Raji (cell line): ENCODE results near the gene ATP11C.

Source experiments
- POLR2A ChIP-seq: IDR thresholded peaks from 2 replicates; pipeline ENCODE4 v1.6.1; 2011; ENCODE audit warnings: low read depth, low read length, control low read depth; ENCODE audit not compliant: insufficient read depth

ATP11C gene

DNA sequence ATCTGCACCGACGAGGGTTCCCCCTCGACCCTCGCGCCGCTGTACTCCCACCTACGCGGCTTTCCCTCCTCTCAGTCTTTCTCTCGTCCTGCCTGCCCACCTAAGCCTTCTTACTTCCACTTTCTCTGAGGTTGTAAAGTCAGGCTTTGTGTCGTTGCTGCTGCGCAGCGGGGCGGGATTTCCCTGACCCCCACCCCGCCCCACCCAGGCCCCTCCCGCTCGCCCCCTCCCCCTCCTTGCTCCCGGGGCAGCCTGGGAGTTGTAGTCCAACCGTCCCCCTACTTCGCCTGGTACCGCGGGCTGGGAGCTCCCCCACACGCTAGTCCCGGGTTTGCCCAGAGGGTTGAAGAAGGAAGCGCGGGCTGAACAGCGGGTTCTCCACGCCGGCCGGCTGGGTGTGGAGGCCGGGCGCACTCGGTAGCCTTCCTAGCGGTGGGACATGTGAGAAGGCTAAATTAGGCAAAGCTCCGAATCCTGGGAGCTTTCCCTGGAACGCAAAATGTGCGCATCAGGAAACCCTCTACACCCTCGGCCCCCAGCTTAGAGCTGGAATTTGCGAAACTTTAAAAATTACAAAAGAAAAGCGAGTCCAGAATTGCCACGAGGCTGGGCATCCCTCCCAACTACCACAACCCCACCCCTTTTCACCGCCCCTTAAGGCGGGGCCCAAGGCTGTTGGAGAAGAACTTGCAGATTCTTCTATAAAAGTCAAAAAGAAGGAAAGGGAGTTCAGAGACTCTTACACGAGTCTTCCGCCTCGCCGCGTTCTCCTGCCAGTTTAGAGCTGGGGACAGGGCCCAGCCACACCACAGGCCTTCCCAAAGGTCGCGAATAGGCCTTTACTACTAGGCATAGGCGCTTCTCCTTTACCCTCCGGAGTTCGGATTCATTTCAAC, at the start of gene ATP11C:
ATP11C (minus strand) TSS at position 153 of the 896 bp plus-strand sequence. CDS start 1,011 bp downstream, outside the sequence.
- TF ChIP-seq POLR2A: peak; percentile 77

DNA sequence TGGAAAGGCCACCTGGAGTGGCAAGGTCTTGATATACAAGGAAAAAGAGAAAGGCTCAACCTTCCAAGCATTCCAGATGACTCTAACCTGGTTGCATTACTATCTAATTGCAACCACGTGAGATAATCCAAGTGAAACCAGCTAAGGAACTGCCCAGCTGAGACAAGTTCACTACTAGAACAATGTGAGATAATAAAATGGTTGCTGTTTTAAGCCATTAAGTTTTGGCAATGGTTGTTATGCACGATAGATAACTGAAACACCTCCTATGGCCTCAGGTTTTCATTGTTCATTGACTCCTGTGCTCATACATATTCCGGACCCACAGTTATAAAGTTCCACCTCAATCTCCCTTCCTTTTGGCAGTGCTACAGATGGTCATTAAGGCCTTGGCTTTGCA, 41.6 kb upstream of the ATP11C start:
- no peak for TF ChIP-seq POLR2A

DNA sequence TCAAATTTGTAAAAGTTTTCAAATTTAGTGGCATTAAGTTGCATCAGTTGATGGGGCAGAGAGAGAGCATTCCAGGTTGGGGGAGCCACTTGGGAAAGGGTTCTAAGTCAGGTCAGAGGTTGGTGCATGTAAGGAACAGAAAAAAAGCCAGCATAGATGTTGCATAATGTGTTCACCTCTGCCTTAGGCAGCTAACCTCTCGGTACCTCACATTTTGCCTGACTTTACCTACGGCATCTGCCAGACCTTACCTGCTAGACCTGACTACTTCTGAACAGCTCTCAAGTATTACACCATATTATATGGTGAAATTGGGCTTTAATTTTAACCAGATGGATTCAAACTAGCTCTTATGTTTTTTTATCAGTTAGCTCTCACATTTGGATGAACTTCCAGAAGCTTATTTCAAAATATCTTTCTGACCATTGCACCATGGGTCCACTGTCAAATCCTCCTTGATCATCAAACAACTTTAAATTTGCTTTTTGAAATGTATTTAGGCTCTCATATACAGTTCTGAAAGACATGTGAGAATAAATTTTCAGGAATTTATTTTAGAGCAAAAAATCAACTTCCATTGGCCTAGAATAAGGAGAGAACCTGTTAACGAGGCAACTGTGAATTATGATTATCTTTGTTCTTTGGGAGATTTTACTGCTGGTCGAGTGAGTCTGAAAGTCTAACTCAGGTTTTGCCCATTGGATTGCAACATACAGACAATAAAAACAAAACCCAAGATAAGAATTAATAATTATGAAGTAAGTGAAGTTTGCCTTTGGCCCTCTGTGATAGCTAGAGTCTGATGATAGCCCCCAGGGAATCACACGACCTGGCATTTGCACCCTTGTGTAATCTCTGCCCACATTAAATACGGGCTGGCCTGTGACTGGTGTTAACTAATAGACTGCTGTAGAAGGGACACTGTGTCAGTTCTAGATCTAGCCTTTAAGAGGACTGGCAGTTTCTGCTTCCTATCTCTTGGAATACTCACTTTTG, 40.1 kb upstream of the ATP11C start:
- no peak for TF ChIP-seq POLR2A

DNA sequence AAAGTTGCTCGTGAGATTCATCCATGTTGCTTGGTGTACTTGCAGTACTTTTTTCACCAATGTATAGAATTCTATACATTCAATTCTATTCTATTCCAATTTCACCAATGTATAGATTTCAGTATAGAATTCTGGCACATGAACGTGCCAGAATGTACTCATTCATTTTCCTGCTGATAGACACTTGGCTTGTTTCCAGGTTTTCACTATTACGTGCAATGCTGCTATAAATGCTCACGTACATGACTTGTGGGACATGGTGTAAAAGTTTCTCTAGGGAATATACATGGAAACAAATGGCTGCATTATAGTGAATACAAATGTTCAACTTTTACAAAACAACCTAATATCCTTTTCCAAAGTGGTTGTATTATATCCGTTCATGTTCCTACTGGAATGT, 39.3 kb upstream of the ATP11C start:
- no peak for TF ChIP-seq POLR2A

DNA sequence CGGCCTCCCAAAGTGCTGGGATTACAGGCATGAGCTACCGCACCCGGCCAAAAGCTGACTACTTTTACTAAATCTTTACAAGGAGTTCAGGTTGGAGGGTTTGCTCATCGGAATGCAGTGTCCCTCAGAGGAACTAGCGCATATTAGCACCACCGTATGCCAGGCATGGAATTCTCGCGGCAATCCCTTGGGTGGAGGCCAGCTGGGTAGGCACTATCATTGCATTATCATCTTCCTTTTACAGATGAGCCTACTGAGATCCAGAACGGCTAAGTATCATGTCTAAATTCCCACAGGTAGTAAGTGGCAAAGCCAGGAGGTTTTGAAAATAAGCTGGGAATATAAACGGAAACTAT, 38.5 kb upstream of the ATP11C start:
- no peak for TF ChIP-seq POLR2A

DNA sequence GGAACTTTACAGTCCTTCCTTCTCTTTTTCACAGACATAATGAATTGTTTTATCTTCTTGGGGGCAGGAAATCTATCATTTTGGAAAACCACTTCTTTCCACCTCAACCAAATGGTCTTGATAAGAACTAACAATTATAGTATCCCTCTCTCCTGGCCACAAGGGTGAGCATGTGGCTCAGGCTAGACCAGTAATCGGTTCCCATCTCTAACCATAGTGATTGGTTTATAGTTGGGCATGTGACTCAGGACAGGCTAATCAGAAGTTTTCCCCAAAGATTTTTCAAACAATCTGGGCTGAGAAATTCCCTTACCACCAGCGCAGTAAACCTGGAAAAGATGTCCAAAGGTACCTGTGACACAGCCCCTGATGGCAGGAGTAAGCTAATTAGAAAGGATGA, 36.4 kb upstream of the ATP11C start:
- no peak for TF ChIP-seq POLR2A

DNA sequence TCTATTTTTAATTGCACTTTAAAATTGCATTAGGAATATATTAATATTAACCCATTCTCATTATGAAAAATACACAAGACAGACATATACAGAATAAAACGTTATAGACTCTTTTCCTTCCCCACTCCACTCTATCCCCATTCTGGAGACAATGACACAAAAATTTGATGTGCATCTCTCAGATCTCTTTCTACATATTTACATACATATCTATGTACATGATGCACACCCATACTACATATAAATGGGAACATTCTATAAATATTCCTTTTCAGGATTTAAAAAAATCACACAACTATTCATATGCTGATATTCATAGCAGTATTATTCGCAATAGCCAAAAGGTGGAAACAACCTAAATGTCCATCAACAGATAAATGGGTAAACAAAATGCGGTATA, 34.9 kb upstream of the ATP11C start:
- no peak for TF ChIP-seq POLR2A

DNA sequence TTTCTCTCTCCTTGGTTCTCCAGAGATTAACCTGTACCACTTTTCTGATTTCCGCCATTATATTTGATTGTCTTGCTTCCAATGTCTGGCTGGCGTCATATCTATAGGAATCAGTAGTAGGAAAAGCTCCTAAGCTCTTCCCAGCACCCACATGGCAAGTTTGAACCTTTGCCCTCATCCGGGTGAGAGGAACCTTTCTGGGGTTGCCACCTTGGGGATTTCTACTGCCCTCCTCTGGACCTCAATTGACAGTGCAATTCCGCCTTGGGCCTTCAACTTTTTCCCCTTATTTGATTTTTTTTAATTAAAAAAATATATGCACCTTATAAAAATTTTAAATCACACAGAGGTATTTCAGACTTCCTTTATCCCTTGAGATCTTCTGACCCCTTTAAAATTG, 34.4 kb upstream of the ATP11C start:
- TF ChIP-seq POLR2A: no peak

DNA sequence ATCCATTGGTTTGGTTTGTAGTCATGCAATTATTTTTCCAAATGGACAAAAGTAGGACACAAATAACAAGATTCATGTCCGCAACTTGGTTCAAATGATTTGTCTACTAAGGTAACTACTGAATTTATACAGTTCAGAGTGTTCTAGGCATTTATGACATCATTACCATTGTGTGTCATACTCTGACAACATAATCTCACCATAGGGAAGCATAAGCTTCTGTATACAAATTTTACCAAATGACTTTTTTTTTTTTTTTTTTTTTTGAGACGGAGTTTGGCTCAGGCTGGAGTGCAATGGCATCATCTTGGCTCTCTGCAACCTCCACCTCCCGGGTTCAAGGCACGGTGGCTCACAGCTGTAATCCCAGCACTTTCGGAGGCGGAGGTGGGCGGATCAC, 32.6 kb upstream of the ATP11C start, which contains the start of gene CXorf66:
CXorf66 (minus strand) TSS at position 101 of the 400 bp plus-strand sequence; CDS start at position 76, 25 bp downstream.
- no peak for TF ChIP-seq POLR2A

DNA sequence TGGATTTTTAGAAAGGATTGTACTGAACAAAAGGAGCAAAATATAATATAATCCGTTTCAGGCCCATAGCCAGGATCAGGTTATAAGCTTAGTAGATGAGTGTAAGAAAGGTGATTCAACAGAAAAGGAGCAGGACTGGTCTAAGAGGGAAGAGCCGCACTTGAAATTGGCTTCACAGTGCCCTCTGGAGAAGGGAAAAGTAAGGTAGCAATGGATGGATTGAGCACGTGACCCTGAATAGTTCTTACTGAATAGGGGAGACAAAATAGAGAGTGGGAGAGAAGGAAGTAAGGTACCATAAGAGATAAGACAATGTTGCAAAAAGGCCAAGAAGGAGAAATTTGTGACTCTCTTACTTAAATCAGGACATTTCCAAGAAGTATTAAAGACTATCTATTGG, 16.9 kb upstream of the ATP11C start:
- TF ChIP-seq POLR2A: no peak

DNA sequence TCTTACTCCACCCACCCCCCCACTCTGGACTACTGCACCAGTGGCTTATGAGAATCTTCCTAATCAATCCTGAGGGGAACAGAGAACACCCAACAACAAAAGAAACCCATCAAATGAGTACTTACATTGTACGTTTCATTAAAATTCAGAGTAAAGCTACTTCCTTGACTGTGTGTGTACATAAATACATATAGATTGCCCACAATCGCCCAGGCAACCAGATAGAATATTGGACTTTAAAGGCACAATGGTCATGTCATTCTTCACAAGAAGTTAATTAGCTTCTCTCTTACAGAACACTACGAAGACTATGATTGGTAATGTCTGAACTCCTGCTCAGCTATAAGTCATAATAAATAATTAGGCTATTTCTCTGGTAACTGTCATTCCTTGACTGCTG, 12.2 kb upstream of the ATP11C start:
- no peak for TF ChIP-seq POLR2A

DNA sequence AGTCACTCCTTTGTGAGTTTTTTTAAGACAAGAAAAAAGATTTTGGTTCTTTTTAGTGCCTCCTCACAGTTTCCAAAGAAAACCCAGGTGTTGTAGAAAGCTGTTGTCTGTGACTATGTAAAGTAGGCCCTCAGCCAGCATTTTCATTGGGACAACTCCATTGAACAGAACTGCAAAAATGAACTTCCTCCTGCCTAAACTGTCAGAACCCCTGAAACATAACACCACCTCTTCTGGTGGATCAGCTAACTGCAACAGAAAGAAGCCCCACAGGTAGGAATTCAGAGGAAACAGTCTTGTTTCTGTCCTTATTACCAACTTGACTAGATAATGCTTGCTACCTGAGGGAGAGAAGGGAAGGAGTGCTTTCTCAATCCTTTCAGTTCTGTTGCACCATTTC, 3.4 kb upstream of the ATP11C start:
- no peak for TF ChIP-seq POLR2A

DNA sequence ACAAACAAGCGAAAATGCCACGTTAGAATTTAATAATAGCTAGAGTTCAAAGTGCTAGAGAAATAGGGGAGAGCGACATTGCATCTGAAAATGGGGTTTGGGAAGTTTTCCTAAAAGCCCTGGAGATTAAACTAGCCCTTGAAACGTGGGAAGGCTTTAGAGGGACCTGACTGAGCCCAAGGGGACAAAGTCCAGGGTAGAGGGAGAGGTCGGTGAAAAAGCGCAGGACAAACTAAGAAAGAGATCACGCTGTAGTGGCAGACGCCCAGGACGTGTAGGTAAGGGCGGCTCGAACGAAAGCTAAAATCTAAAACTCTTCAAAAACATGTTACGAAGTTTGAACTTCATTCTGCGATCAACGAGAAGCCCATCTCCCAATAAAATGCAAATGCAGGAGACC, 1.1 kb upstream of the ATP11C start:
- no peak for TF ChIP-seq POLR2A

DNA sequence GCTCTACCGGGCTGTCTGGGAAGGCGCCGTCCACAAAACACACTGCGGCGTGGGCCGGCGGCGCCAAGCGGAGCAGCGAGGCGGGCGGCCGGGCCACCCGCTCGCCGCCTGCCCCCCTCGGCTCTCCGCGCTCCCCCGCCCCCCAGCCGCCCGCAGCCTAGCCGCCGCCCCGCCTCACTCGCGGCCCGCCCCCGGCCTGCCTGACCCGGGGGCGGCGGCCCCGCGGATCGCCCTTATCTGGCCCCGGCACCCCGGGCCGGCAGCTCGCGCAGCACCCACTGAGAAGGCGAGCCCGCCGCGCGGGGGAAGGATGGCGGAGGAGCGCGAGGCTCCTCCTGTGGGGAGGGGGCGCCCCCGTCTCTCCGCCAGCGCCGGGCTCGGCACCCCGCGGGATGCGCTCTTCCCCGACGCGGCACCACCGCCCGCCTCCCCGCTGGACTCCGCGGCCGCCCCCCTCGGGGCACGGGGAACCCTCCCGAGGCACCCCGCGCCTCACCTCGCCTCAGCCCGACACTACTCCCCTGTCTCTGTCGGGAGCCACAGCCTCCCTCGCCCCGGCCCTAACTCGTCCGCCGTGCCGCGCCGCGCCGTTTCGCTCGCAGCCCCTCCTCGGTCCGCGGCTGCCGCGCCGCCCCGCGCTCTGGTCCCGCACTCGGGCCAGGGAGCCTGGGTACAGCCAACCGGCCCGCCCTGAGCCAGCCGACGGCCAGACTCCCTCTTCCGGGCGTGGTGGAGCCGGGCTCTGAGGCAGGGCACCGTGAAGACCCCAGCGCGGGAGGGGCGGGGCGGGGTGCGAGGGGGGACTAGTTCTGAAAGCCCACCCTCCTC, 566 bp downstream of the ATP11C start:
- 0 out of 2 replicates have a peak, but pooled peaks have one; percentile 20 for TF ChIP-seq POLR2A

DNA sequence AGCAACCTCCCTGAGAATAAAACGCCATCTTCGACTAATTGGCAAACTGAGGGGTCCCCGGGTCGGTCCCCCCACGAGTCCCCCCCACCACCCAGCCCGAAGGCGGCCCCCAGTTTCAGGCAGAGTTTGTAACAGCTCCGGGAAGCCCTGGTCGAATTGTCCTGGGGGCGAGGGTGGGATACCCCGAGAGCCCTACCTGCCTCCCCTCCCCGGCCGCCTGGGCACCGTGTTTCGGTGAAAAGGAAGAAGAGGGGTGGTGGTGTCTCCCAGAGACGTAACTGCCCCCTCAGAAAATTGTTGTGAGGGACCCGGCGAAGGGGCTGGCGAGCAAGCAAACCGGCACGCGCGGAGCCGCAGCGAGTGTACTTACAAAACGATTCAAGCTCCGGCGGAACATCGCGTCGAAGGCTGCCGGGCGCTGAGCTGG, 1.2 kb downstream of the ATP11C start:
- TF ChIP-seq POLR2A: no peak
